Testis (tissue), 2 donors: Measurements from ENCODE around the gene NLRP5.
"Not testable (repeated sequence)": the region's sequence is repeated elsewhere in the genome, so short reads cannot be mapped to it uniquely, and the experiment has no call there.

ENCODE experiments used
- CTCF ChIP-seq, 3 experiments: fragments of 450-650 bp in 2 of 3; fragments of 200-600 bp in 1 of 3; sonication (generic) in 1 of 3; IDR thresholded peaks; one replicate each; pipeline ENCODE4 v1.5.1; 2016 to 2019; ENCODE audit warnings: antibody characterized with exemption in 3 of 3, mild to moderate bottlenecking in 2 of 3, moderate library complexity in 1 of 3
- POLR2A ChIP-seq: fragments of 450-650 bp; IDR thresholded peaks from one replicate; pipeline ENCODE4 v1.6.1; 2017; ENCODE audit warnings: antibody characterized with exemption, mild to moderate bottlenecking, moderate library complexity

- not testable (repeated sequence) for TF ChIP-seq CTCF (IDR thresholded peaks at IDR 0.05); POLR2A
These were observed 119.3 kb downstream of the NLRP5 start for GRCh38 chr19:56105831-56106396.
